Liver (tissue), 9 donors: Measurements from ENCODE around the gene HLCS. TPM values are rescaled to one million over a fixed set of nuclear protein-coding genes. Genes with fewer than 3 reads are reported as not detected.

Experiments
- DNase-seq: peaks from one replicate; pipeline ENCODE4 v3.0.0-alpha.2; 2017; ENCODE audit warnings: low spot score
- H3K27ac ChIP-seq, 2 donors: one replicate each; pipeline ENCODE4 v1.7.0; 2013; ENCODE audit warnings: inconsistent platforms in 2 of 2, low read length in 2 of 2, control low read depth in 1 of 2, low read depth in 1 of 2, mild to moderate bottlenecking in 1 of 2
- H3K27me3 ChIP-seq, 4 donors: one replicate each; pipeline versions ENCODE4 v1.6.1 to v1.7.0; 2013; ENCODE audit warnings: low read length in 3 of 4, inconsistent platforms in 1 of 4, mild to moderate bottlenecking in 1 of 4, moderate library complexity in 1 of 4; ENCODE audit not compliant: control insufficient read depth in 4 of 4, insufficient read depth in 4 of 4
- H3K36me3 ChIP-seq, 4 donors: one replicate each; pipeline versions ENCODE4 v1.6.1 to v1.7.0; 2013; ENCODE audit warnings: low read length in 3 of 4, mild to moderate bottlenecking in 3 of 4, low read depth in 1 of 4, moderate library complexity in 1 of 4; ENCODE audit not compliant: control insufficient read depth in 4 of 4, insufficient read depth in 3 of 4
- H3K4me1 ChIP-seq, 4 donors: one replicate each; pipeline versions ENCODE4 v1.6.1 to v1.7.0; 2013; ENCODE audit warnings: low read length in 3 of 4, mild to moderate bottlenecking in 3 of 4, moderate library complexity in 1 of 4; ENCODE audit not compliant: control insufficient read depth in 4 of 4, insufficient read depth in 4 of 4
- H3K4me3 ChIP-seq, 3 donors: one replicate each; pipeline versions ENCODE4 v1.6.1 to v1.7.0; 2013; ENCODE audit warnings: low read length in 3 of 3, control low read depth in 1 of 3, low read depth in 1 of 3, mild to moderate bottlenecking in 1 of 3
- H3K9ac ChIP-seq, 2 donors: one replicate each; pipeline ENCODE4 v1.7.0; 2013; ENCODE audit warnings: low read length in 2 of 2, mild to moderate bottlenecking in 2 of 2, moderate library complexity in 2 of 2, control low read depth in 1 of 2, low read depth in 1 of 2
- H3K9me3 ChIP-seq, 4 donors: one replicate each; pipeline versions ENCODE4 v1.6.1 to v1.7.0; 2013; ENCODE audit warnings: low read length in 3 of 4; ENCODE audit not compliant: control insufficient read depth in 4 of 4
- EGR1 ChIP-seq, 2 donors: IDR thresholded peaks; 2 replicates each; pipeline ENCODE4 v1.6.1; 2016 to 2018; ENCODE audit warnings: antibody characterized with exemption in 2 of 2, low read depth in 2 of 2
- FOXA1 ChIP-seq: IDR thresholded peaks from 2 replicates; pipeline ENCODE4 v1.6.1; 2016; ENCODE audit warnings: antibody characterized with exemption
- GABPA ChIP-seq, 2 donors: IDR thresholded peaks in 1 of 2; conservative IDR thresholded peaks in 1 of 2; 2 replicates each; pipeline ENCODE4 v1.6.1; 2016; ENCODE audit warnings: antibody characterized with exemption in 2 of 2, mild to moderate bottlenecking in 1 of 2, moderate library complexity in 1 of 2
- HNF4A ChIP-seq, 2 donors: conservative IDR thresholded peaks; 2 replicates each; pipeline ENCODE4 v1.6.1; 2016; ENCODE audit warnings: antibody characterized with exemption in 2 of 2, mild to moderate bottlenecking in 2 of 2
- HNF4G ChIP-seq: IDR thresholded peaks from 2 replicates; pipeline ENCODE4 v1.6.1; 2016; ENCODE audit warnings: antibody characterized with exemption
- JUND ChIP-seq, 2 donors: IDR thresholded peaks; 2 replicates each; pipeline ENCODE4 v1.6.1; 2016; ENCODE audit warnings: antibody characterized with exemption in 2 of 2
- NR2F2 ChIP-seq: IDR thresholded peaks from 2 replicates; pipeline ENCODE4 v1.6.1; 2016; ENCODE audit warnings: antibody characterized with exemption
- RAD21 ChIP-seq, 2 donors: IDR thresholded peaks; 2 replicates each; pipeline ENCODE4 v1.6.1; 2016; ENCODE audit warnings: antibody characterized with exemption in 2 of 2, mild to moderate bottlenecking in 2 of 2
- SP1 ChIP-seq: IDR thresholded peaks from 2 replicates; pipeline ENCODE4 v1.6.1; 2018; ENCODE audit warnings: antibody characterized with exemption, mild to moderate bottlenecking
- TAF1 ChIP-seq: conservative IDR thresholded peaks from 2 replicates; pipeline ENCODE4 v1.6.1; 2016; ENCODE audit warnings: antibody characterized with exemption, mild to moderate bottlenecking
- YY1 ChIP-seq: IDR thresholded peaks from 2 replicates; pipeline ENCODE4 v1.6.1; 2016; ENCODE audit warnings: antibody characterized with exemption, mild to moderate bottlenecking
- WGBS: extraction: QIAGEN DNeasy Blood & Tissue Kit; methylation state at CpG from one replicate; pipeline ENCODE4 v1.1.7; 2013; 5-methylcytosine and 5-hydroxymethylcytosine counted together
- polyA plus RNA-seq, 2 donors: library from polyadenylated mRNA; stranded (reverse) in 1 of 2; unstranded in 1 of 2; fragments of 200-250 nt in 1 of 2; fragments of >200 nt in 1 of 2; fragmentation: Nextera tagmentation in 1 of 2; extraction: Ambion mirVana in 1 of 2; gene quantifications; one replicate each; pipeline versions ENCODE4 v1.2.1 to v1.2.3, GENCODE V29; 2013 to 2015
- total RNA-seq, 2 donors: library from RNA; depleted of rRNA; stranded (reverse); fragments of >200 nt; gene quantifications; one replicate each; pipeline ENCODE4 v1.2.3, GENCODE V29; 2014
- TF ChIP-seq, protein P1 (sequence below): fragments of 150-350 bp; IDR thresholded peaks from 2 replicates; pipeline ENCODE4 v1.5.1; 2017; ENCODE audit warnings: improper control_type of control experiment, low read depth, low read length; ENCODE audit not compliant: missing input control
- TF ChIP-seq, protein P2 (sequence below): IDR thresholded peaks from 2 replicates; pipeline ENCODE4 v1.6.1; 2016; ENCODE audit warnings: antibody characterized with exemption
- TF ChIP-seq, protein P3 (sequence below): IDR thresholded peaks from 2 replicates; pipeline ENCODE4 v1.6.1; 2016; ENCODE audit warnings: antibody characterized with exemption
- TF ChIP-seq, protein P4 (sequence below): IDR thresholded peaks from 2 replicates; pipeline ENCODE4 v1.6.1; 2016; ENCODE audit warnings: antibody characterized with exemption, mild to moderate bottlenecking
- donor health status: healthy.
- donor health status: healthy.
- donor health status: healthy.
- donor health status: healthy.
- donor health status: healthy.

HLCS gene
- total and polyA plus RNA-seq, 4 donors: 6.6 to 22.5 (median 8.3) TPM

DNA sequence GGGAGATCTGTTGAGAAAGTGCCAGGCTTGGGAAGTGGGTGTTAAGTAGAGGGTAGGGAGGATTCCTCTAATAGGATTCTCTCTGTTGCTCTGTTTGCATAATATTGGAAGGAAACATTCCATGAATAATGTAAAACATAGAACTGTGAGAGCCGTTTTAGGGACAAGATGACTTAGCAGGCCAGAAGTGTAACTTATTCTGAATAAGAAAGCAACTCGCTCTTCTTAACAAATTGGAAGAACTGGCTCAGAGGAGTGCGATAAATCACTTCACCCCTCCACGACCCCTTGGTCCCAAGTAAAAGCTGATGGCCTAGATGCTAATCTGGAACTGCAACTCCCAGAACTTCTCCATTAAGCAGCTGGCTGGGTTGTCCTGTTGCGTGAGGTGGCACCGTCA, 248.5 kb downstream of the HLCS start:
- no peaks in the 10 kb centered on the region for H3K36me3 ChIP-seq
- WGBS: 83% methylated on average over 6 of the region's 6 CpGs
- no peak overlapping the region for H3K27ac ChIP-seq
- DNase-seq: no peak
- TF ChIP-seq SP1: no peak
- TF ChIP-seq, protein P1, sequence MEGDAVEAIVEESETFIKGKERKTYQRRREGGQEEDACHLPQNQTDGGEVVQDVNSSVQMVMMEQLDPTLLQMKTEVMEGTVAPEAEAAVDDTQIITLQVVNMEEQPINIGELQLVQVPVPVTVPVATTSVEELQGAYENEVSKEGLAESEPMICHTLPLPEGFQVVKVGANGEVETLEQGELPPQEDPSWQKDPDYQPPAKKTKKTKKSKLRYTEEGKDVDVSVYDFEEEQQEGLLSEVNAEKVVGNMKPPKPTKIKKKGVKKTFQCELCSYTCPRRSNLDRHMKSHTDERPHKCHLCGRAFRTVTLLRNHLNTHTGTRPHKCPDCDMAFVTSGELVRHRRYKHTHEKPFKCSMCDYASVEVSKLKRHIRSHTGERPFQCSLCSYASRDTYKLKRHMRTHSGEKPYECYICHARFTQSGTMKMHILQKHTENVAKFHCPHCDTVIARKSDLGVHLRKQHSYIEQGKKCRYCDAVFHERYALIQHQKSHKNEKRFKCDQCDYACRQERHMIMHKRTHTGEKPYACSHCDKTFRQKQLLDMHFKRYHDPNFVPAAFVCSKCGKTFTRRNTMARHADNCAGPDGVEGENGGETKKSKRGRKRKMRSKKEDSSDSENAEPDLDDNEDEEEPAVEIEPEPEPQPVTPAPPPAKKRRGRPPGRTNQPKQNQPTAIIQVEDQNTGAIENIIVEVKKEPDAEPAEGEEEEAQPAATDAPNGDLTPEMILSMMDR: no peak
- no peak for TF ChIP-seq NR2F2
- no peak for TF ChIP-seq TAF1
- TF ChIP-seq GABPA (IDR thresholded peaks at IDR 0.05 in 1 of 2, conservative IDR thresholded peaks at IDR 0.05 in 1 of 2): no peak
- no peak for TF ChIP-seq JUND (IDR thresholded peaks at IDR 0.05)
- no peak for TF ChIP-seq YY1
- no peak for TF ChIP-seq EGR1 (IDR thresholded peaks at IDR 0.05; ENCODE audit: low read depth in 2 of 2)
- no peak for TF ChIP-seq FOXA1
- no peak for TF ChIP-seq RAD21 (IDR thresholded peaks at IDR 0.05)
- TF ChIP-seq, protein P2, sequence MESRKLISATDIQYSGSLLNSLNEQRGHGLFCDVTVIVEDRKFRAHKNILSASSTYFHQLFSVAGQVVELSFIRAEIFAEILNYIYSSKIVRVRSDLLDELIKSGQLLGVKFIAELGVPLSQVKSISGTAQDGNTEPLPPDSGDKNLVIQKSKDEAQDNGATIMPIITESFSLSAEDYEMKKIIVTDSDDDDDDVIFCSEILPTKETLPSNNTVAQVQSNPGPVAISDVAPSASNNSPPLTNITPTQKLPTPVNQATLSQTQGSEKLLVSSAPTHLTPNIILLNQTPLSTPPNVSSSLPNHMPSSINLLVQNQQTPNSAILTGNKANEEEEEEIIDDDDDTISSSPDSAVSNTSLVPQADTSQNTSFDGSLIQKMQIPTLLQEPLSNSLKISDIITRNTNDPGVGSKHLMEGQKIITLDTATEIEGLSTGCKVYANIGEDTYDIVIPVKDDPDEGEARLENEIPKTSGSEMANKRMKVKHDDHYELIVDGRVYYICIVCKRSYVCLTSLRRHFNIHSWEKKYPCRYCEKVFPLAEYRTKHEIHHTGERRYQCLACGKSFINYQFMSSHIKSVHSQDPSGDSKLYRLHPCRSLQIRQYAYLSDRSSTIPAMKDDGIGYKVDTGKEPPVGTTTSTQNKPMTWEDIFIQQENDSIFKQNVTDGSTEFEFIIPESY: no peak
- TF ChIP-seq, protein P3, sequence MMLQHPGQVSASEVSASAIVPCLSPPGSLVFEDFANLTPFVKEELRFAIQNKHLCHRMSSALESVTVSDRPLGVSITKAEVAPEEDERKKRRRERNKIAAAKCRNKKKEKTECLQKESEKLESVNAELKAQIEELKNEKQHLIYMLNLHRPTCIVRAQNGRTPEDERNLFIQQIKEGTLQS: no peak
- H3K27me3 ChIP-seq: peaks cover 0 to 30% (median 5%) of the 10 kb centered on the region in 4 donors
- no peak overlapping the region for H3K4me3 ChIP-seq
- H3K9ac ChIP-seq: no peak overlapping the region
- H3K4me1 ChIP-seq: no peaks in the 10 kb centered on the region
- H3K9me3 ChIP-seq: no peaks in the 10 kb centered on the region

DNA sequence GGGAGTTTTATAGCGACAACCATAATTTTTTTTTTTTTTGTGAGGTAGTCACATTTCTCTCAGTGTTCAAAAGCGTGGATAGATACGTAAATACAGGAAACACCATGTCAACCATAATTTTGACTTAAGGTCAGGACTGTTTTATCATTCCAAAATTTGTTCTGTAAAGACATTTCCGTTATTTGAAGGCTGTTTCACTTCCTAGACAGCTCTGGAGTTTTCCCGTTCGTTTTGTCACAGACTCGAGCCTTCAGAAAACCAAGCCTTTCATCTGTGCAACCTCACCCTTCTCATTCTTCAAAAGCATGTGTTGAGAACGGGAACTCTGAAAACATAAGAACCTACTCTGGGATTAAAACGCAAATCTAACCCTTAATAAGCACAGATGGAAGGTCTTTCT, 249.6 kb downstream of the HLCS start:
- H3K27me3 ChIP-seq: peaks cover 0 to 33% (median 8%) of the 10 kb centered on the region in 4 donors
- H3K4me3 ChIP-seq: no peak overlapping the region
- H3K4me1 ChIP-seq: no peaks in the 10 kb centered on the region
- TF ChIP-seq TAF1 (no peak), EGR1 (IDR thresholded peaks at IDR 0.05; ENCODE audit: low read depth in 2 of 2) (no peak), NR2F2 (no peak), RAD21 (IDR thresholded peaks at IDR 0.05) (no peak), JUND (IDR thresholded peaks at IDR 0.05) (no peak), FOXA1 (no peak), SP1 (no peak), HNF4A (conservative IDR thresholded peaks at IDR 0.05) (no peak), HNF4G (no peak)
- TF ChIP-seq, protein P4, sequence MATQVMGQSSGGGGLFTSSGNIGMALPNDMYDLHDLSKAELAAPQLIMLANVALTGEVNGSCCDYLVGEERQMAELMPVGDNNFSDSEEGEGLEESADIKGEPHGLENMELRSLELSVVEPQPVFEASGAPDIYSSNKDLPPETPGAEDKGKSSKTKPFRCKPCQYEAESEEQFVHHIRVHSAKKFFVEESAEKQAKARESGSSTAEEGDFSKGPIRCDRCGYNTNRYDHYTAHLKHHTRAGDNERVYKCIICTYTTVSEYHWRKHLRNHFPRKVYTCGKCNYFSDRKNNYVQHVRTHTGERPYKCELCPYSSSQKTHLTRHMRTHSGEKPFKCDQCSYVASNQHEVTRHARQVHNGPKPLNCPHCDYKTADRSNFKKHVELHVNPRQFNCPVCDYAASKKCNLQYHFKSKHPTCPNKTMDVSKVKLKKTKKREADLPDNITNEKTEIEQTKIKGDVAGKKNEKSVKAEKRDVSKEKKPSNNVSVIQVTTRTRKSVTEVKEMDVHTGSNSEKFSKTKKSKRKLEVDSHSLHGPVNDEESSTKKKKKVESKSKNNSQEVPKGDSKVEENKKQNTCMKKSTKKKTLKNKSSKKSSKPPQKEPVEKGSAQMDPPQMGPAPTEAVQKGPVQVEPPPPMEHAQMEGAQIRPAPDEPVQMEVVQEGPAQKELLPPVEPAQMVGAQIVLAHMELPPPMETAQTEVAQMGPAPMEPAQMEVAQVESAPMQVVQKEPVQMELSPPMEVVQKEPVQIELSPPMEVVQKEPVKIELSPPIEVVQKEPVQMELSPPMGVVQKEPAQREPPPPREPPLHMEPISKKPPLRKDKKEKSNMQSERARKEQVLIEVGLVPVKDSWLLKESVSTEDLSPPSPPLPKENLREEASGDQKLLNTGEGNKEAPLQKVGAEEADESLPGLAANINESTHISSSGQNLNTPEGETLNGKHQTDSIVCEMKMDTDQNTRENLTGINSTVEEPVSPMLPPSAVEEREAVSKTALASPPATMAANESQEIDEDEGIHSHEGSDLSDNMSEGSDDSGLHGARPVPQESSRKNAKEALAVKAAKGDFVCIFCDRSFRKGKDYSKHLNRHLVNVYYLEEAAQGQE: no peak
- TF ChIP-seq, protein P3: no peak
- no peaks in the 10 kb centered on the region for H3K36me3 ChIP-seq
- 67% methylated on average over 9 of the region's 9 CpGs for WGBS
- H3K9me3 ChIP-seq: no peaks in the 10 kb centered on the region
- no peak for DNase-seq
- H3K9ac ChIP-seq: no peak overlapping the region
- H3K27ac ChIP-seq: no peak overlapping the region
